HepG2 (cell line): ENCODE measurements around the gene BRMS1. TPM values are rescaled to one million over a fixed set of nuclear protein-coding genes. Genes with fewer than 3 reads are reported as not detected.

Source experiments
- ATAC-seq: fragments of 200-7000 bp; cut with Tn5 transposase; 3 replicates; pipeline ENCODE4 v1.9.1; 2020; ENCODE audit warnings: mild to moderate bottlenecking, moderate library complexity
- BruUV-seq: library from RNA; stranded (reverse); fragments of 400-500 nt; replicated peaks from 2 replicates; lab custom pipeline; 2021; lab: Mats Ljungman, UMichigan
- CTCF ChIA-PET: fragments of 300-600 bp; formaldehyde crosslinking; extraction: SDS; loops from one replicate; lab custom pipeline; 2021; ENCODE audit warnings: low total read pairs, inconsistent platforms, low intra/inter-chr PET ratio; lab: Yijun Ruan, JAX
- POLR2A ChIA-PET: fragments of 350-600 bp; sonication (Branson Sonifier 250); formaldehyde crosslinking; loops from one replicate; lab custom pipeline; 2020; ENCODE audit warnings: antibody characterized with exemption, inconsistent platforms; lab: Yijun Ruan, JAX
- DNase-seq: peaks from one replicate; pipeline ENCODE4 v3.0.0-alpha.2; 2015; ENCODE audit warnings: low spot score
- FAIRE-seq: peaks from 3 replicates; lab custom pipeline; 2011; peaks lifted over from hg19 to GRCh38; lab: Jason Lieb, UNC
- H2AFZ ChIP-seq: one replicate; pipeline ENCODE4 v1.6.1; 2011; ENCODE audit warnings: low read length, inconsistent platforms
- H3K27ac ChIP-seq: fragments of 300-600 bp; 3 replicates; pipeline ENCODE4 v1.8.0; 2011; ENCODE audit warnings: mixed run types, mild to moderate bottlenecking, mixed read lengths, low read length, inconsistent platforms; ENCODE audit not compliant: insufficient read depth; ENCODE audit errors: extremely low read length
- H3K27me3 ChIP-seq, 2 experiments: fragments of 200-600 bp in 1 of 2; 2 replicates in 1 of 2; 3 replicates in 1 of 2; pipeline versions ENCODE4 v1.6.0 to v1.8.0; 2011; ENCODE audit warnings: low read length in 2 of 2, mild to moderate bottlenecking in 2 of 2, moderate library complexity in 2 of 2, inconsistent platforms in 1 of 2; ENCODE audit not compliant: insufficient read depth in 2 of 2, control insufficient read depth in 1 of 2
- H3K36me3 ChIP-seq, 2 experiments: fragments of 200-600 bp in 1 of 2; replicated peaks in 1 of 2; 2 replicates in 1 of 2; 3 replicates in 1 of 2; pipeline versions ENCODE4 v1.5.1 to v1.8.0; 2011; ENCODE audit warnings: low read length in 2 of 2, inconsistent platforms in 1 of 2; ENCODE audit not compliant: insufficient read depth in 2 of 2, control insufficient read depth in 1 of 2
- H3K4me1 ChIP-seq: 2 replicates; pipeline ENCODE4 v1.5.1; 2012; ENCODE audit warnings: low read length, inconsistent platforms; ENCODE audit not compliant: insufficient read depth
- H3K4me2 ChIP-seq: 2 replicates; pipeline ENCODE4 v1.6.0; 2011; ENCODE audit warnings: low read depth, low read length, inconsistent platforms
- H3K4me3 ChIP-seq, 3 experiments: fragments of 200-600 bp in 1 of 3; sonication (generic), shearing (Covaris generic) in 1 of 3; replicated peaks in 1 of 3; 2 replicates each; pipeline ENCODE4 v1.5.1; 2011 to 2016; ENCODE audit warnings: low read length in 3 of 3, inconsistent platforms in 2 of 3, low read depth in 2 of 3, mild to moderate bottlenecking in 2 of 3, control low read depth in 1 of 3, mixed read lengths in 1 of 3; ENCODE audit not compliant: insufficient read depth in 1 of 3
- H3K79me2 ChIP-seq: one replicate; pipeline ENCODE4 v1.6.1; 2011; ENCODE audit warnings: low read length, inconsistent platforms; ENCODE audit not compliant: insufficient read depth
- H3K9ac ChIP-seq: 2 replicates; pipeline ENCODE4 v1.6.0; 2011; ENCODE audit warnings: mild to moderate bottlenecking, low read depth, low read length, inconsistent platforms; ENCODE audit not compliant: insufficient read depth
- H3K9me3 ChIP-seq: 2 replicates; pipeline ENCODE4 v1.5.1; 2012; ENCODE audit warnings: mild to moderate bottlenecking, low read length
- H4K20me1 ChIP-seq: 2 replicates; pipeline ENCODE4 v1.6.0; 2011; ENCODE audit warnings: inconsistent platforms, mild to moderate bottlenecking, low read length, moderate library complexity; ENCODE audit not compliant: insufficient read depth
- CTCF ChIP-seq: sonication (generic); formaldehyde crosslinking; IDR thresholded peaks from 2 replicates; pipeline ENCODE4 v1.5.0; 2020; ENCODE audit warnings: mild to moderate bottlenecking, missing genetic modification reagents, moderate library complexity
- MED13 ChIP-seq: sonication (generic); formaldehyde crosslinking; IDR thresholded peaks from 2 replicates; pipeline ENCODE4 v1.5.0; 2020; ENCODE audit warnings: missing genetic modification reagents
- PATZ1 ChIP-seq: sonication (generic); formaldehyde crosslinking; IDR thresholded peaks from 2 replicates; pipeline ENCODE4 v1.4.0; 2020; ENCODE audit warnings: missing genetic modification reagents
- POLR2A ChIP-seq, 2 experiments: IDR thresholded peaks; 2 replicates each; pipeline ENCODE4 v1.6.1; 2011; ENCODE audit warnings: low read depth in 2 of 2, low read length in 2 of 2, mild to moderate bottlenecking in 1 of 2, moderate library complexity in 1 of 2; ENCODE audit not compliant: insufficient read depth in 1 of 2
- SNAPC4 ChIP-seq: sonication (generic); formaldehyde crosslinking; IDR thresholded peaks from 2 replicates; pipeline ENCODE4 v1.4.0; 2020; ENCODE audit warnings: mild to moderate bottlenecking, missing genetic modification reagents
- ZFYVE20 ChIP-seq: sonication (generic); formaldehyde crosslinking; IDR thresholded peaks from 2 replicates; pipeline ENCODE4 v1.8.0; 2023; ENCODE audit warnings: low read depth, mild to moderate bottlenecking, moderate library complexity, missing genetic modification reagents, borderline replicate concordance
- ZNF230 ChIP-seq: sonication (generic); formaldehyde crosslinking; IDR thresholded peaks from 2 replicates; pipeline ENCODE4 v1.4.0; 2020; ENCODE audit warnings: mild to moderate bottlenecking, missing genetic modification reagents
- ZNF383 ChIP-seq: sonication (generic); formaldehyde crosslinking; IDR thresholded peaks from 2 replicates; pipeline ENCODE4 v1.4.0; 2020; ENCODE audit warnings: missing genetic modification reagents, mild to moderate bottlenecking, borderline replicate concordance
- ZNF607 ChIP-seq: sonication (generic); formaldehyde crosslinking; IDR thresholded peaks from 2 replicates; pipeline ENCODE4 v1.5.1; 2020; ENCODE audit warnings: missing genetic modification reagents, mild to moderate bottlenecking, borderline replicate concordance
- ZNF660 ChIP-seq: sonication (generic); formaldehyde crosslinking; IDR thresholded peaks from 2 replicates; pipeline ENCODE4 v1.5.1; 2020; ENCODE audit warnings: mild to moderate bottlenecking, low read depth, missing genetic modification reagents, borderline replicate concordance
- ZNF724P ChIP-seq: sonication (generic); formaldehyde crosslinking; IDR thresholded peaks from 2 replicates; pipeline ENCODE4 v1.8.0; 2022; ENCODE audit warnings: missing genetic modification reagents, borderline replicate concordance
- WGBS: methylation state at CpG from one replicate; pipeline ENCODE4 v1.1.6; 2017; ENCODE audit warnings: low lambda C conversion rate; 5-methylcytosine and 5-hydroxymethylcytosine counted together
- in situ Hi-C: cut with HindIII; loops from 2 replicates; pipeline ENCODE4 v1.10.0; 2017; ENCODE audit warnings: low pct_unique_long_range_greater_than_20kb; ENCODE audit not compliant: extremely low pct_ligation_motif_present
- intact Hi-C: fragments of 100-400 bp; cut with micrococcal nuclease; formaldehyde crosslinking; loops from one replicate; pipeline ENCODE4 v1.10.0; 2022; ENCODE audit not compliant: unreplicated experiment
- polyA plus RNA-seq, 8 experiments: library from polyadenylated mRNA; depleted of rRNA in 3 of 8; stranded (reverse) in 7 of 8; unstranded in 1 of 8; fragments of >200 nt; fragmentation: Illumina TruSeq in 4 of 8; extraction: Trizol in 4 of 8; gene quantifications; 2 replicates each; pipeline versions ENCODE4 v1.2.1 to v1.2.3, GENCODE V29; 2011 to 2016; ENCODE audit warnings: low read depth in 4 of 8, missing spikeins in 1 of 8, mixed read lengths in 1 of 8; ENCODE audit not compliant: insufficient read depth in 1 of 8
- total RNA-seq, 5 experiments: library from RNA; depleted of rRNA; stranded (reverse); fragments of >200 nt; fragmentation: Illumina TruSeq; extraction: Trizol; gene quantifications; 2 replicates each; pipeline ENCODE4 v1.2.3, GENCODE V29; 2016; ENCODE audit warnings: low read depth in 1 of 5

The BRMS1 gene
- total and polyA plus RNA-seq, 2 of the 13 experiments (the other 11 are each of a cell fraction or from before 2014, with no cell fraction given) = 15.8 to 55.7 TPM

GRCh38 chr11:66335531-66336233 lies 9.2 kb downstream of the BRMS1 start:
- peak overlapping the region; percentile 87 for H3K4me2 ChIP-seq
- POLR2A ChIA-PET = interaction anchor here (0.7 to 3.6 kb wide), 14 partner anchors 9 to 103 kb away, joined by 3 to 59 read pairs (median 4); partner anchors contain the start of genes B4GAT1, BRMS1, CD248 and SLC29A2
- ATAC-seq (peak; percentile 55), FAIRE-seq (no peak), DNase-seq (no peak)
- H3K4me3 ChIP-seq = peak overlapping the region; percentile 64 to 79 (median 70)
- intact Hi-C loops (loop anchor here (1.0 kb wide), 1 partner anchor 23 kb away; no protein-coding TSS in a partner anchor), in situ Hi-C loops (no loop called here)
- CTCF ChIA-PET = interaction anchor here (1.2 to 2.1 kb wide), 3 partner anchors 14 to 113 kb away, joined by 4 to 32 read pairs (median 5); no protein-coding TSS in a partner anchor
- no peaks in the 10 kb centered on the region for H3K79me2 ChIP-seq
- H2AFZ ChIP-seq = no peak overlapping the region
- peak overlapping the region; percentile 67 for H3K9ac ChIP-seq
- peaks cover 5 to 15% of the 10 kb centered on the region in 2 experiments; a peak in 3 of 5 replicates for H3K36me3 ChIP-seq
- peaks cover 19% of the 10 kb centered on the region for H3K4me1 ChIP-seq
- WGBS = 28% methylated on average over 5 of the region's 35 CpGs
- no peaks in the 10 kb centered on the region for H3K9me3 ChIP-seq
- peak overlapping the region; percentile 63 for H3K27ac ChIP-seq
- no TSS peak for BruUV-seq
- H4K20me1 ChIP-seq = no peaks in the 10 kb centered on the region
- H3K27me3 ChIP-seq = no peaks in the 10 kb centered on the region
- TF ChIP-seq CTCF (CRISPR knock-in tag) = 0 out of 2 replicates have a peak, but pooled peaks have one; percentile 10
- no peak for TF ChIP-seq SNAPC4 (CRISPR knock-in tag)
- no peak for TF ChIP-seq ZNF230 (CRISPR knock-in tag)
- TF ChIP-seq ZNF660 (CRISPR knock-in tag) = no peak
- no peak for TF ChIP-seq MED13 (CRISPR knock-in tag)
- peak; percentile 28; the same call in 1 of the 2 replicates for TF ChIP-seq PATZ1 (CRISPR knock-in tag)
- TF ChIP-seq ZNF724P (CRISPR knock-in tag) = peak; percentile 29; the same call in 1 of the 2 replicates
- TF ChIP-seq POLR2A (IDR thresholded peaks at IDR 0.05; ENCODE audit: insufficient read depth in 1 of 2, low read depth in 2 of 2, low read length in 2 of 2) = peak in 1 of 2 experiments; percentile 14; a peak in 1 of 4 replicates
- TF ChIP-seq ZNF383 = 0 out of 2 replicates have a peak, but pooled peaks have one; percentile 36
- TF ChIP-seq ZNF607 (CRISPR knock-in tag) = peak; percentile 24; the same call in 1 of the 2 replicates
- TF ChIP-seq ZFYVE20 (CRISPR knock-in tag) = peak; percentile 60; the same call in 1 of the 2 replicates
